HEK293 (cell line): ENCODE results near the gene TMEM63B.
A peak's percentile ranks its signal among the peaks of the same experiment; 100 is the strongest.

ENCODE experiments used
- CTCF ChIA-PET: fragments of 350-600 bp; formaldehyde crosslinking; extraction: SDS; loops from one replicate; lab custom pipeline; 2021; ENCODE audit warnings: antibody characterized with exemption; lab: Yijun Ruan, JAX
- POLR2A ChIA-PET: fragments of 300-600 bp; formaldehyde crosslinking; extraction: SDS; loops from one replicate; lab custom pipeline; 2020; ENCODE audit warnings: antibody characterized with exemption, inconsistent platforms; lab: Yijun Ruan, JAX
- H3K27ac ChIP-seq: fragments of 200-500 bp; sonication (Bioruptor generic); 2 replicates; pipeline ENCODE4 v1.5.1; 2014; ENCODE audit warnings: low read depth, low read length, control low read depth, inconsistent platforms; ENCODE audit errors: extremely low read depth
- H3K36me3 ChIP-seq, 2 experiments: fragments of 200-500 bp in 1 of 2; sonication (Bioruptor generic) in 1 of 2; 1 replicate in 1 of 2; 2 replicates in 1 of 2; pipeline ENCODE4 v1.5.1; 2014 to 2017; ENCODE audit warnings: inconsistent platforms in 2 of 2, low read length in 2 of 2; ENCODE audit not compliant: control insufficient read depth in 2 of 2, insufficient read depth in 1 of 2
- H3K4me1 ChIP-seq: fragments of 200-500 bp; sonication (Bioruptor generic); 2 replicates; pipeline ENCODE4 v1.5.1; 2014; ENCODE audit warnings: mild to moderate bottlenecking, low read length, inconsistent platforms; ENCODE audit not compliant: control insufficient read depth, insufficient read depth
- H3K4me3 ChIP-seq: 2 replicates; pipeline ENCODE4 v1.5.1; 2011; ENCODE audit warnings: low read depth, mild to moderate bottlenecking, control low read depth, low read length, moderate library complexity
- H3K9me3 ChIP-seq: fragments of 200-500 bp; sonication (Bioruptor generic); 2 replicates; pipeline ENCODE4 v1.5.1; 2014; ENCODE audit warnings: low read depth, low read length, inconsistent platforms; ENCODE audit not compliant: control insufficient read depth, insufficient read depth
- HOXC10 ChIP-seq: sonication (generic); formaldehyde crosslinking; IDR thresholded peaks from 2 replicates; pipeline ENCODE4 v1.8.1; 2023; ENCODE audit warnings: mild to moderate bottlenecking, missing genetic modification reagents
- KLF10 ChIP-seq: fragments of 450-650 bp; IDR thresholded peaks from 2 replicates; pipeline ENCODE4 v1.5.1; 2018; ENCODE audit warnings: missing biosample characterization, mild to moderate bottlenecking, missing genetic modification characterization
- KLF9 ChIP-seq: fragments of 450-650 bp; formaldehyde crosslinking; IDR thresholded peaks from 2 replicates; pipeline ENCODE4 v1.5.1; 2016; ENCODE audit warnings: missing biosample characterization, missing genetic modification characterization, low read depth
- ZNF138 ChIP-seq: fragments of 450-650 bp; formaldehyde crosslinking; IDR thresholded peaks from 2 replicates; pipeline ENCODE4 v1.5.1; 2016; ENCODE audit warnings: missing biosample characterization, missing genetic modification characterization, borderline replicate concordance
- ZNF302 ChIP-seq: fragments of 450-650 bp; formaldehyde crosslinking; IDR thresholded peaks from 2 replicates; pipeline ENCODE4 v1.5.1; 2016; ENCODE audit warnings: missing biosample characterization, missing genetic modification characterization, low read depth
- ZNF558 ChIP-seq: fragments of 450-650 bp; formaldehyde crosslinking; IDR thresholded peaks from 2 replicates; pipeline ENCODE4 v1.5.1; 2016; ENCODE audit warnings: missing biosample characterization, missing genetic modification characterization
- ZNF670 ChIP-seq: fragments of 450-650 bp; formaldehyde crosslinking; IDR thresholded peaks from 2 replicates; pipeline ENCODE4 v1.5.1; 2016; ENCODE audit warnings: missing biosample characterization, missing genetic modification characterization, low read depth
- ZNF791 ChIP-seq: fragments of 450-650 bp; formaldehyde crosslinking; IDR thresholded peaks from 2 replicates; pipeline ENCODE4 v1.5.1; 2016; ENCODE audit warnings: missing biosample characterization, missing genetic modification characterization
- ZNF837 ChIP-seq: fragments of 450-650 bp; formaldehyde crosslinking; IDR thresholded peaks from 2 replicates; pipeline ENCODE4 v1.5.1; 2016; ENCODE audit warnings: missing biosample characterization, missing genetic modification characterization
- ZSCAN30 ChIP-seq: fragments of 450-650 bp; IDR thresholded peaks from 2 replicates; pipeline ENCODE4 v1.5.1; 2018; ENCODE audit warnings: missing biosample characterization, mild to moderate bottlenecking, missing genetic modification characterization, moderate library complexity
- ZXDB ChIP-seq: fragments of 450-650 bp; formaldehyde crosslinking; IDR thresholded peaks from 2 replicates; pipeline ENCODE4 v1.5.1; 2016; ENCODE audit warnings: missing biosample characterization, missing genetic modification characterization
- TF ChIP-seq, protein P1 (sequence below): fragments of 450-650 bp; formaldehyde crosslinking; IDR thresholded peaks from 2 replicates; pipeline ENCODE4 v1.5.1; 2017; ENCODE audit warnings: missing biosample characterization, missing genetic modification characterization
- TF ChIP-seq, protein P2 (sequence below): fragments of 450-650 bp; formaldehyde crosslinking; IDR thresholded peaks from 2 replicates; pipeline ENCODE4 v1.5.1; 2017; ENCODE audit warnings: missing biosample characterization, mild to moderate bottlenecking, missing genetic modification characterization, moderate library complexity
- TF ChIP-seq, protein P3 (sequence below): fragments of 450-650 bp; formaldehyde crosslinking; IDR thresholded peaks from 2 replicates; pipeline ENCODE4 v1.5.1; 2016; ENCODE audit warnings: missing biosample characterization, missing genetic modification characterization
- TF ChIP-seq, protein P4 (sequence below): fragments of 450-650 bp; formaldehyde crosslinking; IDR thresholded peaks from 2 replicates; pipeline ENCODE4 v1.5.1; 2016; ENCODE audit warnings: missing biosample characterization, missing genetic modification characterization
- TF ChIP-seq, protein P5 (sequence below): fragments of 450-650 bp; formaldehyde crosslinking; IDR thresholded peaks from 2 replicates; pipeline ENCODE4 v1.5.1; 2016; ENCODE audit warnings: missing biosample characterization, missing genetic modification characterization
- TF ChIP-seq, protein P6 (sequence below): fragments of 450-650 bp; formaldehyde crosslinking; IDR thresholded peaks from 2 replicates; pipeline ENCODE4 v1.5.1; 2016; ENCODE audit warnings: missing biosample characterization, missing genetic modification characterization, borderline replicate concordance

TMEM63B gene

DNA sequence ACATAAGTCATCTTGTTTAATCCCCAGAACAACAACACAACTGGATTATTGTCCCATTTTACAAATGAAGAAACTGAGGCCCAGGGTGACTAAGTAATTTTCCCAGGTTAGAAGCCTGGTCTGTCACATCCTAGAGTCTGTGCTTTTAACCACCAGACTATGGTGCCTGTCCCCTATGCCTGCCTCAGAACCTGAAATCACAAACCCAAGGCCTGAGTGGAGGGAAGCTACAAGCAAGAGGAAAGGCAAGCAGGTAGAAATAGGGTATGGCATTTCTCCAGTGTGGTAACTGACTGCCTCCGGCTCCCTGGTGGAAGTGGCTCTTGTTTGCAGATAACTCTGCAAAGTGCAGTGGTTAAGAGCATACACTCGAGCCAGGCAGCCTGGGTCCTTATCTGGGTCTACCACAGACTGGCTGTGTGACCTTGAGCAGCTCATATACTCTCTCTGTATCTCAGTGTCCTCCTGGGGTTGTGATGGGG, 2.5 kb downstream of the TMEM63B start (continued):
- TF ChIP-seq, protein P1, sequence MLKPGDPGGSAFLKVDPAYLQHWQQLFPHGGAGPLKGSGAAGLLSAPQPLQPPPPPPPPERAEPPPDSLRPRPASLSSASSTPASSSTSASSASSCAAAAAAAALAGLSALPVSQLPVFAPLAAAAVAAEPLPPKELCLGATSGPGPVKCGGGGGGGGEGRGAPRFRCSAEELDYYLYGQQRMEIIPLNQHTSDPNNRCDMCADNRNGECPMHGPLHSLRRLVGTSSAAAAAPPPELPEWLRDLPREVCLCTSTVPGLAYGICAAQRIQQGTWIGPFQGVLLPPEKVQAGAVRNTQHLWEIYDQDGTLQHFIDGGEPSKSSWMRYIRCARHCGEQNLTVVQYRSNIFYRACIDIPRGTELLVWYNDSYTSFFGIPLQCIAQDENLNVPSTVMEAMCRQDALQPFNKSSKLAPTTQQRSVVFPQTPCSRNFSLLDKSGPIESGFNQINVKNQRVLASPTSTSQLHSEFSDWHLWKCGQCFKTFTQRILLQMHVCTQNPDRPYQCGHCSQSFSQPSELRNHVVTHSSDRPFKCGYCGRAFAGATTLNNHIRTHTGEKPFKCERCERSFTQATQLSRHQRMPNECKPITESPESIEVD (tag by site-specific recombination) = no peak
- TF ChIP-seq, protein P2, sequence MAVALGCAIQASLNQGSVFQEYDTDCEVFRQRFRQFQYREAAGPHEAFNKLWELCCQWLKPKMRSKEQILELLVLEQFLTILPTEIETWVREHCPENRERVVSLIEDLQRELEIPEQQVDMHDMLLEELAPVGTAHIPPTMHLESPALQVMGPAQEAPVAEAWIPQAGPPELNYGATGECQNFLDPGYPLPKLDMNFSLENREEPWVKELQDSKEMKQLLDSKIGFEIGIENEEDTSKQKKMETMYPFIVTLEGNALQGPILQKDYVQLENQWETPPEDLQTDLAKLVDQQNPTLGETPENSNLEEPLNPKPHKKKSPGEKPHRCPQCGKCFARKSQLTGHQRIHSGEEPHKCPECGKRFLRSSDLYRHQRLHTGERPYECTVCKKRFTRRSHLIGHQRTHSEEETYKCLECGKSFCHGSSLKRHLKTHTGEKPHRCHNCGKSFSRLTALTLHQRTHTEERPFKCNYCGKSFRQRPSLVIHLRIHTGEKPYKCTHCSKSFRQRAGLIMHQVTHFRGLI (tag by site-specific recombination) = no peak
- TF ChIP-seq ZNF670 (tag by site-specific recombination) = no peak
- no peak for TF ChIP-seq HOXC10 (CRISPR knock-in tag)

DNA sequence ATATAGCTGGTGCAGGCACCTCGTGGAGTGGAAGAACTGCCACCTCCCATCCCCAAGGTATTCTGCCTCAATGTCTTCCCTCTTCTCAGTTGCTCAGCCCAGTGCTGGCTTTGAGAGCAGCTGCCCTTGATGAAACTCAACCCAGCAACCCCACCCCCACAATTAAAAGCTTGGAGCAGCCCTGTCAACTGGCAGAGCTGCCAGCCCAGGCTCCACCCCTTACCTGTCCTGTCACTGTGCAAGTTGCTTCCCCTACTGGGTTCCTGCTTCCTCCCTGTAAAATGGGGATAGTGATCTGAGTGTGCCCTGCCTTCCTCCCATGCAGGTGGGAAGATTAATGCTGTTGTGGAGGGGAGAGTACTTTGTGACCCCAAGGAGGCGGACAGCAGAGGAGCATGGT, 4.5 kb downstream of the TMEM63B start:
- CTCF ChIA-PET = interaction anchor here (0.7 to 4.8 kb wide), 5 partner anchors 18 to 407 kb away, joined by 4 to 29 read pairs (median 7); no protein-coding TSS in a partner anchor
- TF ChIP-seq, protein P3, sequence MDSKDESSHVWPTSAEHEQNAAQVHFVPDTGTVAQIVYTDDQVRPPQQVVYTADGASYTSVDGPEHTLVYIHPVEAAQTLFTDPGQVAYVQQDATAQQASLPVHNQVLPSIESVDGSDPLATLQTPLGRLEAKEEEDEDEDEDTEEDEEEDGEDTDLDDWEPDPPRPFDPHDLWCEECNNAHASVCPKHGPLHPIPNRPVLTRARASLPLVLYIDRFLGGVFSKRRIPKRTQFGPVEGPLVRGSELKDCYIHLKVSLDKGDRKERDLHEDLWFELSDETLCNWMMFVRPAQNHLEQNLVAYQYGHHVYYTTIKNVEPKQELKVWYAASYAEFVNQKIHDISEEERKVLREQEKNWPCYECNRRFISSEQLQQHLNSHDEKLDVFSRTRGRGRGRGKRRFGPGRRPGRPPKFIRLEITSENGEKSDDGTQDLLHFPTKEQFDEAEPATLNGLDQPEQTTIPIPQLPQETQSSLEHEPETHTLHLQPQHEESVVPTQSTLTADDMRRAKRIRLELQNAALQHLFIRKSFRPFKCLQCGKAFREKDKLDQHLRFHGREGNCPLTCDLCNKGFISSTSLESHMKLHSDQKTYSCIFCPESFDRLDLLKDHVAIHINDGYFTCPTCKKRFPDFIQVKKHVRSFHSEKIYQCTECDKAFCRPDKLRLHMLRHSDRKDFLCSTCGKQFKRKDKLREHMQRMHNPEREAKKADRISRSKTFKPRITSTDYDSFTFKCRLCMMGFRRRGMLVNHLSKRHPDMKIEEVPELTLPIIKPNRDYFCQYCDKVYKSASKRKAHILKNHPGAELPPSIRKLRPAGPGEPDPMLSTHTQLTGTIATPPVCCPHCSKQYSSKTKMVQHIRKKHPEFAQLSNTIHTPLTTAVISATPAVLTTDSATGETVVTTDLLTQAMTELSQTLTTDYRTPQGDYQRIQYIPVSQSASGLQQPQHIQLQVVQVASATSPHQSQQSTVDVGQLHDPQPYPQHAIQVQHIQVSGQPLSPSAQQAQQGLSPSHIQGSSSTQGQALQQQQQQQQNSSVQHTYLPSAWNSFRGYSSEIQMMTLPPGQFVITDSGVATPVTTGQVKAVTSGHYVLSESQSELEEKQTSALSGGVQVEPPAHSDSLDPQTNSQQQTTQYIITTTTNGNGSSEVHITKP (tag by site-specific recombination) = peak; percentile 77
- TF ChIP-seq ZNF302 (tag by site-specific recombination) = no peak
- no peak for TF ChIP-seq ZNF138
- Histone ChIP-seq H3K27ac (no peak overlapping the region), H3K4me3 (no peak overlapping the region), H3K4me1 (peaks cover 7% of the 10 kb centered on the region), H3K9me3 (no peaks in the 10 kb centered on the region), H3K36me3 (peaks cover 0 to 18% of the 10 kb centered on the region in 2 experiments; a peak in 2 of 3 replicates)
- POLR2A ChIA-PET = interaction anchor here (0.6 to 3.3 kb wide), 3 partner anchors 15 to 115 kb away, joined by 5 to 18 read pairs (median 6); partner anchors contain the start of gene HSP90AB1

DNA sequence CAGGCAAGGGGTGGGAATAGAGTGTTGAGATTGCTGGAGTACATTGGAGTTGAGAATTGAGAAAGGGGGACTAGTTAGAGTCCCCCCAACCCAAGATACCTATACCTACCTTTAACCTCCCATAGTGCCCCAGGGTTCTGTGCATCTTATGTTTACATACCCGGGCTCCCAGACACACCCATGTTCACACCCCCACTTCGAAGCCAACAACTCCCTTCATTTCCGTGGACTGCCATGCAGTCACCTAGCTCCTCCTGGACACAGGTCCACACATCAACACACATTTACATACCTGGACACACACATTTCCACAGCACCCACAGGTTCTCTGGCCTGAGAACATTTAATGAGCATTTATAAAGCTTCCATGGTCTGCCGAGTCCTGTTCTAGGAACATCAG, 5.1 kb downstream of the TMEM63B start:
- ChIA-PET CTCF (interaction anchor here (0.8 to 4.8 kb wide), 6 partner anchors 17 to 407 kb away, joined by 3 to 29 read pairs (median 6); no protein-coding TSS in a partner anchor), POLR2A (interaction anchor here (0.6 to 3.3 kb wide), 3 partner anchors 11 to 115 kb away, joined by 5 to 18 read pairs (median 6); partner anchors contain the start of gene HSP90AB1)
- H3K36me3 ChIP-seq = peaks cover 0 to 23% of the 10 kb centered on the region in 2 experiments; a peak in 2 of 3 replicates
- no peaks in the 10 kb centered on the region for H3K9me3 ChIP-seq
- H3K27ac ChIP-seq = no peak overlapping the region
- H3K4me1 ChIP-seq = peaks cover 7% of the 10 kb centered on the region
- no peak overlapping the region for H3K4me3 ChIP-seq
- TF ChIP-seq ZXDB (tag by site-specific recombination) (no peak), ZNF791 (tag by site-specific recombination) (no peak), KLF9 (tag by site-specific recombination) (peak; percentile 73; the same call in 1 of the 2 replicates), ZNF837 (tag by site-specific recombination) (no peak), KLF10 (tag by site-specific recombination) (0 out of 2 replicates have a peak, but pooled peaks have one; percentile 23), ZNF558 (no peak), ZSCAN30 (tag by site-specific recombination) (no peak)
- TF ChIP-seq, protein P4, sequence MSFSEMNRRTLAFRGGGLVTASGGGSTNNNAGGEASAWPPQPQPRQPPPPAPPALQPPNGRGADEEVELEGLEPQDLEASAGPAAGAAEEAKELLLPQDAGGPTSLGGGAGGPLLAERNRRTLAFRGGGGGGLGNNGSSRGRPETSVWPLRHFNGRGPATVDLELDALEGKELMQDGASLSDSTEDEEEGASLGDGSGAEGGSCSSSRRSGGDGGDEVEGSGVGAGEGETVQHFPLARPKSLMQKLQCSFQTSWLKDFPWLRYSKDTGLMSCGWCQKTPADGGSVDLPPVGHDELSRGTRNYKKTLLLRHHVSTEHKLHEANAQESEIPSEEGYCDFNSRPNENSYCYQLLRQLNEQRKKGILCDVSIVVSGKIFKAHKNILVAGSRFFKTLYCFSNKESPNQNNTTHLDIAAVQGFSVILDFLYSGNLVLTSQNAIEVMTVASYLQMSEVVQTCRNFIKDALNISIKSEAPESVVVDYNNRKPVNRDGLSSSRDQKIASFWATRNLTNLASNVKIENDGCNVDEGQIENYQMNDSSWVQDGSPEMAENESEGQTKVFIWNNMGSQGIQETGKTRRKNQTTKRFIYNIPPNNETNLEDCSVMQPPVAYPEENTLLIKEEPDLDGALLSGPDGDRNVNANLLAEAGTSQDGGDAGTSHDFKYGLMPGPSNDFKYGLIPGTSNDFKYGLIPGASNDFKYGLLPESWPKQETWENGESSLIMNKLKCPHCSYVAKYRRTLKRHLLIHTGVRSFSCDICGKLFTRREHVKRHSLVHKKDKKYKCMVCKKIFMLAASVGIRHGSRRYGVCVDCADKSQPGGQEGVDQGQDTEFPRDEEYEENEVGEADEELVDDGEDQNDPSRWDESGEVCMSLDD (tag by site-specific recombination) = no peak
- TF ChIP-seq, protein P5, sequence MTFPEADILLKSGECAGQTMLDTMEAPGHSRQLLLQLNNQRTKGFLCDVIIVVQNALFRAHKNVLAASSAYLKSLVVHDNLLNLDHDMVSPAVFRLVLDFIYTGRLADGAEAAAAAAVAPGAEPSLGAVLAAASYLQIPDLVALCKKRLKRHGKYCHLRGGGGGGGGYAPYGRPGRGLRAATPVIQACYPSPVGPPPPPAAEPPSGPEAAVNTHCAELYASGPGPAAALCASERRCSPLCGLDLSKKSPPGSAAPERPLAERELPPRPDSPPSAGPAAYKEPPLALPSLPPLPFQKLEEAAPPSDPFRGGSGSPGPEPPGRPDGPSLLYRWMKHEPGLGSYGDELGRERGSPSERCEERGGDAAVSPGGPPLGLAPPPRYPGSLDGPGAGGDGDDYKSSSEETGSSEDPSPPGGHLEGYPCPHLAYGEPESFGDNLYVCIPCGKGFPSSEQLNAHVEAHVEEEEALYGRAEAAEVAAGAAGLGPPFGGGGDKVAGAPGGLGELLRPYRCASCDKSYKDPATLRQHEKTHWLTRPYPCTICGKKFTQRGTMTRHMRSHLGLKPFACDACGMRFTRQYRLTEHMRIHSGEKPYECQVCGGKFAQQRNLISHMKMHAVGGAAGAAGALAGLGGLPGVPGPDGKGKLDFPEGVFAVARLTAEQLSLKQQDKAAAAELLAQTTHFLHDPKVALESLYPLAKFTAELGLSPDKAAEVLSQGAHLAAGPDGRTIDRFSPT = no peak
- TF ChIP-seq, protein P6, sequence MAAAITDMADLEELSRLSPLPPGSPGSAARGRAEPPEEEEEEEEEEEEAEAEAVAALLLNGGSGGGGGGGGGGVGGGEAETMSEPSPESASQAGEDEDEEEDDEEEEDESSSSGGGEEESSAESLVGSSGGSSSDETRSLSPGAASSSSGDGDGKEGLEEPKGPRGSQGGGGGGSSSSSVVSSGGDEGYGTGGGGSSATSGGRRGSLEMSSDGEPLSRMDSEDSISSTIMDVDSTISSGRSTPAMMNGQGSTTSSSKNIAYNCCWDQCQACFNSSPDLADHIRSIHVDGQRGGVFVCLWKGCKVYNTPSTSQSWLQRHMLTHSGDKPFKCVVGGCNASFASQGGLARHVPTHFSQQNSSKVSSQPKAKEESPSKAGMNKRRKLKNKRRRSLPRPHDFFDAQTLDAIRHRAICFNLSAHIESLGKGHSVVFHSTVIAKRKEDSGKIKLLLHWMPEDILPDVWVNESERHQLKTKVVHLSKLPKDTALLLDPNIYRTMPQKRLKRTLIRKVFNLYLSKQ = no peak
